ENCODE measurements around the gene RNF227. TPM values are rescaled to one million over a fixed set of nuclear protein-coding genes. Genes with fewer than 3 reads are reported as not detected.

RNF227 gene
- total RNA-seq, 1 experiment from 2014 or later: 5.0 TPM

- DNase-seq: peak; percentile 70 to 73
- ChIA-PET POLR2A (no interaction called here), CTCF (no interaction called here)
- TSS peak; percentile 31 for BruUV-seq (replicated peaks)
- no peaks in the 10 kb centered on the region for H3K36me3 ChIP-seq (ENCODE audit: control insufficient read depth, insufficient read depth, low read length)
- H3K4me1 Mint-ChIP-seq (ENCODE audit: low read depth, unreplicated experiment): no peaks in the 10 kb centered on the region
- no peaks in the 10 kb centered on the region for H3K27me3 ChIP-seq (replicated peaks; ENCODE audit: control insufficient read depth, insufficient read depth, low read length)
- intact Hi-C loops (cut with micrococcal nuclease; ENCODE audit: unreplicated experiment): loop anchor here (2.0 kb wide), 1 partner anchor 25 kb away; no protein-coding TSS in a partner anchor
- peaks cover 6% of the 10 kb centered on the region for H3K36me3 Mint-ChIP-seq (ENCODE audit: insufficient read depth, unreplicated experiment)
- no peak overlapping the region for H3K27ac Mint-ChIP-seq (ENCODE audit: unreplicated experiment)
- peak overlapping the region; percentile 52 for H3K4me3 ChIP-seq (ENCODE audit: low read depth, low read length)
- no peaks in the 10 kb centered on the region for H3K27me3 Mint-ChIP-seq (ENCODE audit: insufficient read depth, unreplicated experiment)
- no peaks in the 10 kb centered on the region for H3K9me3 ChIP-seq
- TF ChIP-seq CTCF (IDR thresholded peaks at IDR 0.05; ENCODE audit: insufficient read depth in 1 of 2, low read depth in 1 of 2, low read length in 1 of 2, severe bottlenecking in 1 of 2, unreplicated experiment in 1 of 2): no peak
- H3K4me3 Mint-ChIP-seq (ENCODE audit: unreplicated experiment): no peak overlapping the region
- H3K9me3 Mint-ChIP-seq (ENCODE audit: unreplicated experiment): no peaks in the 10 kb centered on the region
- H3K4me1 ChIP-seq: no peaks in the 10 kb centered on the region; the same call in 1 of the 2 replicates
These were observed 28.5 kb downstream of the RNF227 start for GRCh38 chr17:7887482-7888183.

DNA sequence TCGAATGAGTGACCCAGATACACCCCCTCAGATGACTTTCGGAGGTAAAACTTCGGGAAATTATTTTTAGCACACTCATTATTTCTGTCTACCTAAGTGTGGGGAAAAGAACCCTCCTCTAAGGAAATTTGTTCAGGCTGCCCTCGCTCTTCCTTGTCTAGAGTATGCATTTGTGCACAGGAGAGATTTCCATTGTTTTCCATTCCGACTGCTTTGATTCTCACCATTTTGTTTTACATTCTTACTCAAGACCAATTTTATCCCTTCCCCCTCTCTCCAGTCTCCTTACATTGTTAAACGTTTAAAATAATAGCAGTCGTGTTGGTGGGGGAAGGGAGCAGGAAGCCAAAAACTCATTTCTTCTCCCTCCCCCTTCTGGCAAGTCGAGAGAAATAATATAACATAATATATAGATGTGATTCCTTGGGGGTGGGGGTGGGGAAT lies 29.0 kb downstream of the RNF227 start:
- Mint-ChIP-seq H3K9me3 (ENCODE audit: unreplicated experiment) (no peaks in the 10 kb centered on the region), H3K27ac (ENCODE audit: unreplicated experiment) (no peak overlapping the region), H3K27me3 (ENCODE audit: insufficient read depth, unreplicated experiment) (no peaks in the 10 kb centered on the region), H3K4me1 (ENCODE audit: low read depth, unreplicated experiment) (no peaks in the 10 kb centered on the region), H3K36me3 (ENCODE audit: insufficient read depth, unreplicated experiment) (peaks cover 6% of the 10 kb centered on the region), H3K4me3 (ENCODE audit: unreplicated experiment) (no peak overlapping the region)
- no peaks in the 10 kb centered on the region; the same call in 1 of the 2 replicates for H3K4me1 ChIP-seq
- H3K27me3 ChIP-seq (replicated peaks; ENCODE audit: control insufficient read depth, insufficient read depth, low read length): no peaks in the 10 kb centered on the region
- H3K36me3 ChIP-seq (ENCODE audit: control insufficient read depth, insufficient read depth, low read length): no peaks in the 10 kb centered on the region
- H3K9me3 ChIP-seq: no peaks in the 10 kb centered on the region
- POLR2A ChIA-PET: no interaction called here
- TSS peak; percentile 38 for BruUV-seq (replicated peaks)
- TF ChIP-seq CTCF (IDR thresholded peaks at IDR 0.05; ENCODE audit: insufficient read depth in 1 of 2, low read depth in 1 of 2, low read length in 1 of 2, severe bottlenecking in 1 of 2, unreplicated experiment in 1 of 2): no peak
- DNase-seq: no peak
- intact Hi-C loops (cut with micrococcal nuclease; ENCODE audit: unreplicated experiment): no loop called here
- peak overlapping the region; percentile 72 for H3K4me3 ChIP-seq (ENCODE audit: low read depth, low read length)
- CTCF ChIA-PET: no interaction called here

- Histone ChIP-seq H3K4me3 (ENCODE audit: low read depth, low read length) (peak overlapping the region; percentile 72), H3K27me3 (replicated peaks; ENCODE audit: control insufficient read depth, insufficient read depth, low read length) (no peaks in the 10 kb centered on the region), H3K9me3 (no peaks in the 10 kb centered on the region), H3K36me3 (ENCODE audit: control insufficient read depth, insufficient read depth, low read length) (no peaks in the 10 kb centered on the region), H3K4me1 (no peaks in the 10 kb centered on the region; the same call in 1 of the 2 replicates)
- DNase-seq: peak in 1 of 2 experiments; percentile 18
- ChIA-PET POLR2A (no interaction called here), CTCF (interaction anchor here (1.5 kb wide), 1 partner anchor 29 kb away, joined by 7 read pairs; the partner anchor contains the start of gene NAA38)
- no peak overlapping the region for H3K4me3 Mint-ChIP-seq (ENCODE audit: unreplicated experiment)
- no peak overlapping the region for H3K27ac Mint-ChIP-seq (ENCODE audit: unreplicated experiment)
- TF ChIP-seq CTCF (IDR thresholded peaks at IDR 0.05; ENCODE audit: insufficient read depth in 1 of 2, low read depth in 1 of 2, low read length in 1 of 2, severe bottlenecking in 1 of 2, unreplicated experiment in 1 of 2): no peak
- intact Hi-C loops (cut with micrococcal nuclease; ENCODE audit: unreplicated experiment): no loop called here
- no peaks in the 10 kb centered on the region for H3K27me3 Mint-ChIP-seq (ENCODE audit: insufficient read depth, unreplicated experiment)
- BruUV-seq (replicated peaks): no TSS peak
- no peaks in the 10 kb centered on the region for H3K9me3 Mint-ChIP-seq (ENCODE audit: unreplicated experiment)
- H3K36me3 Mint-ChIP-seq (ENCODE audit: insufficient read depth, unreplicated experiment): peaks cover 6% of the 10 kb centered on the region
- no peaks in the 10 kb centered on the region for H3K4me1 Mint-ChIP-seq (ENCODE audit: low read depth, unreplicated experiment)
These were observed 29.7 kb downstream of the RNF227 start for GRCh38 chr17:7886227-7887037.
